Neural cell (in vitro differentiated cells): ENCODE results near the gene MICB.

Experiments used
- POLR2AphosphoS5 ChIP-seq: IDR thresholded peaks from 2 replicates; pipeline ENCODE4 v1.6.1; 2012
- RAD21 ChIP-seq: fragments of 450-650 bp; conservative IDR thresholded peaks from 2 replicates; pipeline ENCODE4 v1.6.1; 2014; ENCODE audit warnings: antibody characterized with exemption, mild to moderate bottlenecking, moderate library complexity
- TF ChIP-seq, protein P1 (sequence below): fragments of 450-650 bp; IDR thresholded peaks from 2 replicates; pipeline ENCODE4 v1.5.1; 2014; ENCODE audit warnings: antibody characterized with exemption, mild to moderate bottlenecking, moderate library complexity; ENCODE audit not compliant: poor library complexity, severe bottlenecking

DNA sequence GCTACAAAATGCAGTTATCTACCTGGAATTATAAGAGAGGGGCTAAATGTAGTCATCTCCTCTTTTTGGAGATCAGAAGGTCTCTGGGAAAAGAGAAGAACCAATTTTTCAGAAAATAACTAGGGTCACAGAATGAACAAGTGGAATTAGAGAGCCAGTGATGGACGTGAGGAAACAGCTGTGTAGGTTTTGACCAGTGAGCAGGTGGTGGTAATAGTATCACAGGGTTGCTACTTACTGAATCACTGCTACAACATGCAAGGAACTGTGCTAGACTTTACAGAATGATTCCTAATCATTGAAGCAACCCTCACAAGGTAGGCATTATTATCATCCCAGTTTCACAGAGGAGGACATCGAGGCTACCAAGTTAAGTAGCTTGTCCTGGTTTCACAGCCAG is 46.7 kb downstream of the MICB start:
- TF ChIP-seq, protein P1, sequence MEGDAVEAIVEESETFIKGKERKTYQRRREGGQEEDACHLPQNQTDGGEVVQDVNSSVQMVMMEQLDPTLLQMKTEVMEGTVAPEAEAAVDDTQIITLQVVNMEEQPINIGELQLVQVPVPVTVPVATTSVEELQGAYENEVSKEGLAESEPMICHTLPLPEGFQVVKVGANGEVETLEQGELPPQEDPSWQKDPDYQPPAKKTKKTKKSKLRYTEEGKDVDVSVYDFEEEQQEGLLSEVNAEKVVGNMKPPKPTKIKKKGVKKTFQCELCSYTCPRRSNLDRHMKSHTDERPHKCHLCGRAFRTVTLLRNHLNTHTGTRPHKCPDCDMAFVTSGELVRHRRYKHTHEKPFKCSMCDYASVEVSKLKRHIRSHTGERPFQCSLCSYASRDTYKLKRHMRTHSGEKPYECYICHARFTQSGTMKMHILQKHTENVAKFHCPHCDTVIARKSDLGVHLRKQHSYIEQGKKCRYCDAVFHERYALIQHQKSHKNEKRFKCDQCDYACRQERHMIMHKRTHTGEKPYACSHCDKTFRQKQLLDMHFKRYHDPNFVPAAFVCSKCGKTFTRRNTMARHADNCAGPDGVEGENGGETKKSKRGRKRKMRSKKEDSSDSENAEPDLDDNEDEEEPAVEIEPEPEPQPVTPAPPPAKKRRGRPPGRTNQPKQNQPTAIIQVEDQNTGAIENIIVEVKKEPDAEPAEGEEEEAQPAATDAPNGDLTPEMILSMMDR, result no peak
- TF ChIP-seq POLR2AphosphoS5, result no peak
- no peak for TF ChIP-seq RAD21
